H7 (cell line): ENCODE results near the gene C3orf52. TPM values are rescaled to one million over a fixed set of nuclear protein-coding genes. Genes with fewer than 3 reads are reported as not detected.
A peak's percentile ranks its signal among the peaks of the same experiment; 100 is the strongest.

Source experiments
- DNase-seq: peaks from one replicate; pipeline ENCODE4 v3.0.0; 2012
- H3K27me3 ChIP-seq: 2 replicates; pipeline ENCODE4 v1.6.0; 2011; ENCODE audit warnings: mild to moderate bottlenecking, low read length; ENCODE audit not compliant: control insufficient read depth, insufficient read depth
- H3K36me3 ChIP-seq: replicated peaks from 2 replicates; pipeline ENCODE4 v1.5.1; 2011; ENCODE audit warnings: low read length; ENCODE audit not compliant: control insufficient read depth, insufficient read depth
- H3K4me3 ChIP-seq: 2 replicates; pipeline ENCODE4 v1.5.1; 2011; ENCODE audit warnings: low read depth, mild to moderate bottlenecking, control low read depth, low read length, moderate library complexity; ENCODE audit not compliant: insufficient read depth
- total RNA-seq: library from RNA; depleted of rRNA; stranded (reverse); fragments of >200 nt; shearing (Covaris generic); gene quantifications from 2 replicates; pipeline ENCODE4 v1.2.3, GENCODE V29; 2014

The C3orf52 gene
- total RNA-seq, 1 experiment from 2014 or later, result 9.7 TPM

- DNase-seq, result no peak
- Histone ChIP-seq H3K4me3 (no peak overlapping the region), H3K27me3 (no peaks in the 10 kb centered on the region), H3K36me3 (no peaks in the 10 kb centered on the region; the same call in 1 of the 2 replicates)
Observed at GRCh38 chr3:112093180-112093522, 7.0 kb downstream of the C3orf52 start.

GRCh38 chr3:112095731-112096130 is 9.5 kb downstream of the C3orf52 start:
- H3K36me3 ChIP-seq, result no peaks in the 10 kb centered on the region; the same call in 1 of the 2 replicates
- no peak overlapping the region for H3K4me3 ChIP-seq
- no peaks in the 10 kb centered on the region for H3K27me3 ChIP-seq
- no peak for DNase-seq

- H3K36me3 ChIP-seq, result no peaks in the 10 kb centered on the region; the same call in 1 of the 2 replicates
- H3K27me3 ChIP-seq, result no peaks in the 10 kb centered on the region
- DNase-seq, result no peak
- no peak overlapping the region for H3K4me3 ChIP-seq
Observed at GRCh38 chr3:112096176-112096575, 10.0 kb downstream of the C3orf52 start.

- no peaks in the 10 kb centered on the region for H3K36me3 ChIP-seq
- H3K27me3 ChIP-seq, result no peaks in the 10 kb centered on the region
- no peak overlapping the region for H3K4me3 ChIP-seq
- DNase-seq, result no peak
Observed at GRCh38 chr3:112097378-112097777, 11.2 kb downstream of the C3orf52 start.

- Histone ChIP-seq H3K4me3 (no peak overlapping the region), H3K36me3 (peaks cover 3% of the 10 kb centered on the region), H3K27me3 (no peaks in the 10 kb centered on the region)
- DNase-seq, result no peak
Observed at GRCh38 chr3:112101916-112102315, 15.7 kb downstream of the C3orf52 start.

- H3K4me3 ChIP-seq, result no peak overlapping the region
- no peak for DNase-seq
- no peaks in the 10 kb centered on the region for H3K27me3 ChIP-seq
- peaks cover 4% of the 10 kb centered on the region for H3K36me3 ChIP-seq
Observed at GRCh38 chr3:112104774-112105173, 18.6 kb downstream of the C3orf52 start.

GRCh38 chr3:112109322-112109721 is 23.1 kb downstream of the C3orf52 start:
- Histone ChIP-seq H3K27me3 (no peaks in the 10 kb centered on the region), H3K4me3 (no peak overlapping the region), H3K36me3 (peaks cover 4% of the 10 kb centered on the region)
- DNase-seq, result no peak

GRCh38 chr3:112111785-112112402 is 25.7 kb downstream of the C3orf52 start:
- DNase-seq, result peak; percentile 65
- H3K36me3 ChIP-seq, result peaks cover 3% of the 10 kb centered on the region
- no peak overlapping the region for H3K4me3 ChIP-seq
- no peaks in the 10 kb centered on the region for H3K27me3 ChIP-seq

GRCh38 chr3:112114576-112115160 is 28.5 kb downstream of the C3orf52 start:
- Histone ChIP-seq H3K36me3 (peaks cover 1% of the 10 kb centered on the region), H3K4me3 (no peak overlapping the region), H3K27me3 (no peaks in the 10 kb centered on the region)
- no peak for DNase-seq

GRCh38 chr3:112115161-112115739 is 29.1 kb downstream of the C3orf52 start:
- Histone ChIP-seq H3K27me3 (no peaks in the 10 kb centered on the region), H3K4me3 (no peak overlapping the region), H3K36me3 (peaks cover 1% of the 10 kb centered on the region)
- DNase-seq, result no peak

GRCh38 chr3:112115806-112116383 is 29.7 kb downstream of the C3orf52 start:
- no peak for DNase-seq
- peaks cover 1% of the 10 kb centered on the region for H3K36me3 ChIP-seq
- H3K27me3 ChIP-seq, result no peaks in the 10 kb centered on the region
- H3K4me3 ChIP-seq, result no peak overlapping the region

GRCh38 chr3:112116748-112117186 is 30.6 kb downstream of the C3orf52 start:
- Histone ChIP-seq H3K27me3 (no peaks in the 10 kb centered on the region), H3K4me3 (no peak overlapping the region), H3K36me3 (peaks cover 1% of the 10 kb centered on the region)
- DNase-seq, result no peak

GRCh38 chr3:112117415-112117814 is 31.2 kb downstream of the C3orf52 start:
- Histone ChIP-seq H3K36me3 (peaks cover 1% of the 10 kb centered on the region), H3K4me3 (no peak overlapping the region), H3K27me3 (no peaks in the 10 kb centered on the region)
- DNase-seq, result no peak

- Histone ChIP-seq H3K36me3 (peaks cover 1% of the 10 kb centered on the region), H3K4me3 (no peak overlapping the region), H3K27me3 (no peaks in the 10 kb centered on the region)
- DNase-seq, result no peak
Observed at GRCh38 chr3:112117841-112118571, 31.8 kb downstream of the C3orf52 start.
